Breast epithelium (tissue), 4 donors: Measurements from ENCODE around the gene DCDC1. TPM values are rescaled to one million over a fixed set of nuclear protein-coding genes. Genes with fewer than 3 reads are reported as not detected.

Source experiments
- DNase-seq, 2 donors: peaks; one replicate each; pipeline ENCODE4 v3.0.0-alpha.2; 2019; ENCODE audit warnings: low spot score in 2 of 2
- H3K27ac ChIP-seq, 2 donors: fragments of 200-600 bp; sonication (generic) in 1 of 2; one replicate each; pipeline ENCODE4 v1.5.1; 2016 to 2019; ENCODE audit warnings: mild to moderate bottlenecking in 1 of 2
- H3K27me3 ChIP-seq, 2 donors: fragments of 200-600 bp; sonication (generic) in 1 of 2; one replicate each; pipeline versions ENCODE4 v1.5.1 to v1.6.0; 2017 to 2019; ENCODE audit warnings: control low read depth in 1 of 2, mild to moderate bottlenecking in 1 of 2
- H3K36me3 ChIP-seq: fragments of 200-600 bp; one replicate; pipeline ENCODE4 v1.5.1; 2019
- H3K4me1 ChIP-seq, 2 donors: fragments of 200-600 bp; sonication (generic); one replicate each; pipeline ENCODE4 v1.5.1; 2016 to 2019; ENCODE audit warnings: control low read depth in 1 of 2
- H3K4me3 ChIP-seq, 3 donors: fragments of 200-600 bp; sonication (generic); 1 replicate in 2 of 3; 2 replicates in 1 of 3; pipeline ENCODE4 v1.5.1; 2016 to 2019; ENCODE audit warnings: mild to moderate bottlenecking in 3 of 3, moderate library complexity in 2 of 3
- H3K9me3 ChIP-seq, 2 donors: fragments of 200-600 bp; sonication (generic) in 1 of 2; one replicate each; pipeline ENCODE4 v1.5.1; 2016 to 2019; ENCODE audit warnings: control low read depth in 1 of 2
- CTCF ChIP-seq, 3 donors: fragments of 450-650 bp; IDR thresholded peaks; one replicate each; pipeline ENCODE4 v1.5.1; 2016 to 2017; ENCODE audit warnings: antibody characterized with exemption in 3 of 3, mild to moderate bottlenecking in 3 of 3, moderate library complexity in 3 of 3
- POLR2A ChIP-seq: fragments of 450-650 bp; IDR thresholded peaks from one replicate; pipeline ENCODE4 v1.6.1; 2016; ENCODE audit warnings: antibody characterized with exemption, mild to moderate bottlenecking, moderate library complexity
- POLR2AphosphoS5 ChIP-seq, 3 donors: sonication (generic); formaldehyde crosslinking; IDR thresholded peaks; one replicate each; pipeline ENCODE4 v1.6.1; 2017; ENCODE audit warnings: antibody characterized with exemption in 3 of 3
- intact Hi-C: fragments of 100-400 bp; cut with DNase I; formaldehyde crosslinking; loops from one replicate; pipeline ENCODE4 v1.15.1; 2023; ENCODE audit warnings: low total_unique reads
- total RNA-seq, 3 donors: library from RNA; depleted of rRNA; stranded (reverse); fragments of >200 nt; gene quantifications; one replicate each; pipeline ENCODE4 v1.1.0, GENCODE V29; 2016

The DCDC1 gene
- total RNA-seq, 3 donors from 2014 or later: 0.32 to 5.6 (median 3.8) TPM

GRCh38 chr11:31114442-31114841 lies 255.1 kb downstream of the DCDC1 start:
- H3K4me3 ChIP-seq: no peak overlapping the region
- no peak for TF ChIP-seq CTCF (IDR thresholded peaks at IDR 0.05)
- no peak for TF ChIP-seq POLR2A
- TF ChIP-seq POLR2AphosphoS5 (IDR thresholded peaks at IDR 0.05): no peak
- intact Hi-C loops: no loop called here
- no peaks in the 10 kb centered on the region for H3K9me3 ChIP-seq
- no peaks in the 10 kb centered on the region for H3K36me3 ChIP-seq
- no peak for DNase-seq
- H3K4me1 ChIP-seq: no peaks in the 10 kb centered on the region
- H3K27me3 ChIP-seq: no peaks in the 10 kb centered on the region
- H3K27ac ChIP-seq: no peak overlapping the region

- no peak overlapping the region for H3K4me3 ChIP-seq
- H3K27me3 ChIP-seq: no peaks in the 10 kb centered on the region
- no peaks in the 10 kb centered on the region for H3K36me3 ChIP-seq
- H3K9me3 ChIP-seq: no peaks in the 10 kb centered on the region
- intact Hi-C loops: no loop called here
- H3K27ac ChIP-seq: no peak overlapping the region
- no peaks in the 10 kb centered on the region for H3K4me1 ChIP-seq
- TF ChIP-seq POLR2AphosphoS5 (IDR thresholded peaks at IDR 0.05) (no peak), CTCF (IDR thresholded peaks at IDR 0.05) (no peak)
- DNase-seq: no peak
Observed at GRCh38 chr11:31110830-31111229, 258.7 kb downstream of the DCDC1 start.

GRCh38 chr11:31109446-31109845 lies 260.1 kb downstream of the DCDC1 start:
- intact Hi-C loops: no loop called here
- H3K4me1 ChIP-seq: no peaks in the 10 kb centered on the region
- H3K36me3 ChIP-seq: no peaks in the 10 kb centered on the region
- H3K9me3 ChIP-seq: no peaks in the 10 kb centered on the region
- no peak for TF ChIP-seq CTCF (IDR thresholded peaks at IDR 0.05)
- no peak for TF ChIP-seq POLR2A
- TF ChIP-seq POLR2AphosphoS5 (IDR thresholded peaks at IDR 0.05): no peak
- no peak overlapping the region for H3K4me3 ChIP-seq
- H3K27ac ChIP-seq: no peak overlapping the region
- no peaks in the 10 kb centered on the region for H3K27me3 ChIP-seq
- DNase-seq: no peak

- DNase-seq: no peak
- intact Hi-C loops: no loop called here
Observed at GRCh38 chr11:31107649-31108048, 261.9 kb downstream of the DCDC1 start.

GRCh38 chr11:31106968-31107576 lies 262.5 kb downstream of the DCDC1 start:
- H3K4me1 ChIP-seq: no peaks in the 10 kb centered on the region
- TF ChIP-seq POLR2AphosphoS5 (IDR thresholded peaks at IDR 0.05) (no peak), CTCF (IDR thresholded peaks at IDR 0.05) (peak; percentile 10 to 42 (median 39))
- DNase-seq: peak in 1 of 2 donors; percentile 24

More at GRCh38 chr11:31107649-31108048, 261.9 kb downstream of the DCDC1 start:
- H3K4me1 ChIP-seq: no peaks in the 10 kb centered on the region
- H3K27ac ChIP-seq: no peak overlapping the region
- no peak overlapping the region for H3K4me3 ChIP-seq
- no peaks in the 10 kb centered on the region for H3K36me3 ChIP-seq
- H3K9me3 ChIP-seq: no peaks in the 10 kb centered on the region
- no peak for TF ChIP-seq POLR2A
- TF ChIP-seq POLR2AphosphoS5 (IDR thresholded peaks at IDR 0.05): no peak
- TF ChIP-seq CTCF (IDR thresholded peaks at IDR 0.05): no peak
- no peaks in the 10 kb centered on the region for H3K27me3 ChIP-seq

More at GRCh38 chr11:31106968-31107576, 262.5 kb downstream of the DCDC1 start:
- Histone ChIP-seq H3K27me3 (no peaks in the 10 kb centered on the region), H3K9me3 (no peaks in the 10 kb centered on the region), H3K27ac (no peak overlapping the region), H3K4me3 (no peak overlapping the region), H3K36me3 (no peaks in the 10 kb centered on the region)
- intact Hi-C loops: no loop called here
